Measurements from ENCODE around the gene ZNF473. TPM values are rescaled to one million over a fixed set of nuclear protein-coding genes. Genes with fewer than 3 reads are reported as not detected.

Gene ZNF473
- total RNA-seq, 1 donor from 2014 or later, result 3.4 TPM

- Histone ChIP-seq H3K4me3 (no peak overlapping the region), H3K9me3 (peaks cover 36 to 51% of the 10 kb centered on the region in 2 donors), H3K27ac (no peak overlapping the region), H3K4me1 (no peaks in the 10 kb centered on the region), H3K27me3 (no peaks in the 10 kb centered on the region), H3K36me3 (peaks cover 85 to 99% of the 10 kb centered on the region in 2 donors)
- TF ChIP-seq CTCF (IDR thresholded peaks at IDR 0.05), result no peak
- intact Hi-C loops (cut with DNase I), result no loop called here
- no peak for DNase-seq (ENCODE audit: low spot score in 2 of 2)
Observed at GRCh38 chr19:50042363-50043024, 16.7 kb downstream of the ZNF473 start.

GRCh38 chr19:50043967-50044366 lies 18.2 kb downstream of the ZNF473 start:
- Histone ChIP-seq H3K36me3 (peaks cover 77 to 88% of the 10 kb centered on the region in 2 donors), H3K9me3 (peaks cover 44 to 62% of the 10 kb centered on the region in 2 donors), H3K27me3 (no peaks in the 10 kb centered on the region), H3K4me3 (no peak overlapping the region), H3K27ac (no peak overlapping the region), H3K4me1 (no peaks in the 10 kb centered on the region)
- intact Hi-C loops (cut with DNase I), result no loop called here
- no peak for TF ChIP-seq CTCF (IDR thresholded peaks at IDR 0.05)
- no peak for DNase-seq (ENCODE audit: low spot score in 2 of 2)

- intact Hi-C loops (cut with DNase I), result no loop called here
- Histone ChIP-seq H3K36me3 (peaks cover 67 to 78% of the 10 kb centered on the region in 2 donors), H3K9me3 (peaks cover 44 to 70% of the 10 kb centered on the region in 2 donors)
Observed at GRCh38 chr19:50044922-50045321, 19.1 kb downstream of the ZNF473 start.

GRCh38 chr19:50046649-50047503 lies 21.1 kb downstream of the ZNF473 start:
- H3K9me3 ChIP-seq, result peaks cover 44 to 83% of the 10 kb centered on the region in 2 donors
- H3K4me3 ChIP-seq, result no peak overlapping the region
- H3K27me3 ChIP-seq, result no peaks in the 10 kb centered on the region
- intact Hi-C loops (cut with DNase I), result no loop called here
- peak; percentile 33 to 55 (median 39) for TF ChIP-seq CTCF (IDR thresholded peaks at IDR 0.05)
- no peaks in the 10 kb centered on the region for H3K4me1 ChIP-seq
- no peak overlapping the region for H3K27ac ChIP-seq
- no peak for DNase-seq (ENCODE audit: low spot score in 2 of 2)
- peaks cover 48 to 59% of the 10 kb centered on the region in 2 donors for H3K36me3 ChIP-seq

More at GRCh38 chr19:50044922-50045321, 19.1 kb downstream of the ZNF473 start:
- no peak overlapping the region for H3K4me3 ChIP-seq
- TF ChIP-seq CTCF (IDR thresholded peaks at IDR 0.05), result no peak
- H3K4me1 ChIP-seq, result no peaks in the 10 kb centered on the region
- H3K27me3 ChIP-seq, result no peaks in the 10 kb centered on the region
- DNase-seq (ENCODE audit: low spot score in 2 of 2), result no peak
- H3K27ac ChIP-seq, result no peak overlapping the region

GRCh38 chr19:50047671-50048070 lies 21.9 kb downstream of the ZNF473 start:
- TF ChIP-seq CTCF (IDR thresholded peaks at IDR 0.05), result no peak
- H3K36me3 ChIP-seq, result peaks cover 40 to 51% of the 10 kb centered on the region in 2 donors

More at GRCh38 chr19:50047671-50048070, 21.9 kb downstream of the ZNF473 start:
- no peaks in the 10 kb centered on the region for H3K4me1 ChIP-seq
- intact Hi-C loops (cut with DNase I), result no loop called here
- no peaks in the 10 kb centered on the region for H3K27me3 ChIP-seq
- no peak overlapping the region for H3K27ac ChIP-seq
- peaks cover 44 to 81% of the 10 kb centered on the region in 2 donors for H3K9me3 ChIP-seq
- DNase-seq (ENCODE audit: low spot score in 2 of 2), result no peak
- H3K4me3 ChIP-seq, result no peak overlapping the region

Measured in ascending aorta (tissue), 2 donors.